SK-N-SH treated with all-trans-retinoic acid at 6 μM for 48 hours (cell line): ENCODE measurements around the gene ARHGAP22.

Source experiments
- ATAC-seq: fragments of 200-7000 bp; cut with Tn5 transposase; 3 replicates; pipeline ENCODE4 v1.9.1; 2020; ENCODE audit warnings: mild to moderate bottlenecking, moderate library complexity
- ARNTL ChIP-seq: fragments of 450-650 bp; formaldehyde crosslinking; IDR thresholded peaks from 2 replicates; pipeline ENCODE4 v1.5.0; 2020; ENCODE audit warnings: low read depth, mild to moderate bottlenecking, moderate library complexity, borderline replicate concordance
- BACH2 ChIP-seq: fragments of 250-450 bp; sonication (Bioruptor Pico); IDR thresholded peaks from 2 replicates; pipeline ENCODE4 v1.9.0; 2021; ENCODE audit warnings: mild to moderate bottlenecking, borderline replicate concordance
- CSDC2 ChIP-seq: fragments of 250-450 bp; sonication (Bioruptor Pico); IDR thresholded peaks from 2 replicates; pipeline ENCODE4 v1.5.0; 2020; ENCODE audit warnings: mild to moderate bottlenecking, moderate library complexity
- ESRRG ChIP-seq: fragments of 250-450 bp; sonication (Bioruptor Pico); IDR thresholded peaks from 2 replicates; pipeline ENCODE4 v1.6.1; 2021; ENCODE audit warnings: mild to moderate bottlenecking
- GLIS3 ChIP-seq: fragments of 250-450 bp; sonication (Bioruptor Pico); IDR thresholded peaks from 2 replicates; pipeline ENCODE4 v1.5.0; 2020; ENCODE audit warnings: mild to moderate bottlenecking, moderate library complexity
- ISL1 ChIP-seq: fragments of 250-450 bp; sonication (Bioruptor Pico); IDR thresholded peaks from 2 replicates; pipeline ENCODE4 v2.1.2; 2022; ENCODE audit warnings: mild to moderate bottlenecking, moderate library complexity
- OSR1 ChIP-seq: fragments of 250-450 bp; sonication (Bioruptor Pico); IDR thresholded peaks from 2 replicates; pipeline ENCODE4 v1.8.0; 2022; ENCODE audit warnings: moderate library complexity, mild to moderate bottlenecking, inconsistent platforms
- PPARA ChIP-seq: fragments of 250-450 bp; sonication (Bioruptor Pico); IDR thresholded peaks from 2 replicates; pipeline ENCODE4 v1.5.0; 2020; ENCODE audit warnings: mild to moderate bottlenecking, borderline replicate concordance
- RARB ChIP-seq: fragments of 250-450 bp; sonication (Bioruptor Pico); IDR thresholded peaks from 2 replicates; pipeline ENCODE4 v1.8.0; 2021; ENCODE audit warnings: mild to moderate bottlenecking, moderate library complexity
- SNAI2 ChIP-seq: fragments of 250-450 bp; sonication (Bioruptor Pico); IDR thresholded peaks from 2 replicates; pipeline ENCODE4 v1.5.0; 2020; ENCODE audit warnings: mild to moderate bottlenecking, moderate library complexity
- TCF4 ChIP-seq: fragments of 250-450 bp; sonication (Bioruptor Pico); IDR thresholded peaks from 2 replicates; pipeline ENCODE4 v1.8.0; 2021; ENCODE audit warnings: mild to moderate bottlenecking, moderate library complexity, borderline replicate concordance
- ZC3H10 ChIP-seq: fragments of 250-450 bp; sonication (Bioruptor Pico); IDR thresholded peaks from 2 replicates; pipeline ENCODE4 v1.5.1; 2021; ENCODE audit warnings: mild to moderate bottlenecking, moderate library complexity
- ZFP3 ChIP-seq: fragments of 250-450 bp; sonication (Bioruptor Pico); IDR thresholded peaks from 2 replicates; pipeline ENCODE4 v1.5.0; 2020; ENCODE audit warnings: mild to moderate bottlenecking, moderate library complexity
- ZFP30 ChIP-seq: fragments of 450-650 bp; formaldehyde crosslinking; IDR thresholded peaks from 2 replicates; pipeline ENCODE4 v1.5.0; 2022; ENCODE audit warnings: mild to moderate bottlenecking, moderate library complexity
- ZNF565 ChIP-seq: fragments of 450-650 bp; formaldehyde crosslinking; conservative IDR thresholded peaks from 2 replicates; pipeline ENCODE4 v1.5.0; 2020; ENCODE audit warnings: low read depth, mild to moderate bottlenecking, moderate library complexity
- ZNF70 ChIP-seq: fragments of 450-650 bp; formaldehyde crosslinking; IDR thresholded peaks from 2 replicates; pipeline ENCODE4 v1.5.0; 2020; ENCODE audit warnings: mild to moderate bottlenecking, moderate library complexity
- ZNF8 ChIP-seq: fragments of 450-650 bp; formaldehyde crosslinking; IDR thresholded peaks from 2 replicates; pipeline ENCODE4 v1.5.0; 2020; ENCODE audit warnings: mild to moderate bottlenecking, moderate library complexity
- TF ChIP-seq, protein P1 (sequence below): fragments of 250-450 bp; sonication (Bioruptor Pico); IDR thresholded peaks from 2 replicates; pipeline ENCODE4 v1.8.0; 2021; ENCODE audit warnings: low read depth, mild to moderate bottlenecking, moderate library complexity, borderline replicate concordance
- TF ChIP-seq, protein P2 (sequence below): fragments of 250-450 bp; sonication (Bioruptor Pico); IDR thresholded peaks from 2 replicates; pipeline ENCODE4 v1.5.0; 2020; ENCODE audit warnings: mild to moderate bottlenecking, moderate library complexity
- TF ChIP-seq, protein P3 (sequence below): fragments of 250-450 bp; sonication (Bioruptor Pico); IDR thresholded peaks from 2 replicates; pipeline ENCODE4 v1.5.1; 2021; ENCODE audit warnings: mild to moderate bottlenecking, moderate library complexity
- TF ChIP-seq, protein P4 (sequence below): fragments of 250-450 bp; sonication (Bioruptor Pico); IDR thresholded peaks from 2 replicates; pipeline ENCODE4 v1.8.0; 2020; ENCODE audit warnings: mild to moderate bottlenecking, moderate library complexity, borderline replicate concordance
- TF ChIP-seq, protein P5 (sequence below): fragments of 250-450 bp; sonication (Bioruptor Pico); IDR thresholded peaks from 2 replicates; pipeline ENCODE4 v1.5.1; 2020; ENCODE audit warnings: low read depth, mild to moderate bottlenecking, moderate library complexity

Gene ARHGAP22

DNA sequence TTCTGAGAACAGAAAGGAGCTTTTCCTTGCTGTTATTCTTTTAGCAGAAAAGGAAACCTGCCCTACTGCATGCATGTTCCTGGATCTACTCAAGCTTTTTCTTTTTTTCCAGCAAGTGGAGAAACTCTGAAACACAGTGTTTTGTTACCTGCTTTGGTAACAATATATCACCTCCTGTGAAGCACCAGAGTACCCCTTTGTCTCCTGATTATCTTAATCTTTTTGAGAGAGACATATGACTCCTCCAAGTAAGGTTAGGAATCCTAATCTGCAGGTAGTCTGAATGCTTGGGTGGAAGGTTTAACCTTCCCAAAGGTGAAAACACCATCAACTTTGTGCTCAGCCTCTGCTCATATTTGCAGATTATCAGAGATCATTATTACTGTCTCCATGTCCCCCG is 205.3 kb downstream of the ARHGAP22 start:
- no peak for TF ChIP-seq SNAI2
- TF ChIP-seq GLIS3 (CRISPR knock-in tag): no peak
- no peak for TF ChIP-seq ZNF8
- no peak for TF ChIP-seq ARNTL (CRISPR knock-in tag)
- no peak for TF ChIP-seq OSR1 (CRISPR knock-in tag)
- TF ChIP-seq RARB (CRISPR knock-in tag): no peak
- no peak for TF ChIP-seq ZFP30 (CRISPR knock-in tag)
- TF ChIP-seq CSDC2 (CRISPR knock-in tag): no peak
- peak; percentile 30 for ATAC-seq

DNA sequence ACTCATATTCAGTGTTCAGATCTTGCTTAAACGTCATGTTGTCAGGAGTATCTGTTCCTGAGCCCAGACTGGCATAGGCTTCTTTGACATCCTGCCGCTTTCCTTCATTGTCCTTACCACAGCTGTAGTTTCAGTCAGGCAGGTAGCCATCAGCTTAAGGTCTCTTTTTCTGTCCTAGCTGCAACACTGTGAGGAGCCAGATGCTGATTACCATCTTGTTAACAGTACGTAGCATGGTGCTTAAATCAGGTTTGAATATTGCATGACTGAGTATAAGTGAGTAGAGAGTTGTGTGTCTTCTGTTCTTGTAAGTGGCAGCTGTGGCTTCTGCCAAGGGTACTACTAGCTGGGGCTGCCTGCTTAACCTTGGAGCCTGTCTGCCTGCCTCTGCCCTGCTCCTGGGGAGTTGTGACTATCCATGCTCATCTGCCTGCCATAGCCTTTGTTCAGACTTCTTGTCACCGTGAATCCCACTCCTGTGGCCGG is 205.8 kb downstream of the ARHGAP22 start:
- TF ChIP-seq ARNTL (CRISPR knock-in tag): no peak
- TF ChIP-seq, protein P1, sequence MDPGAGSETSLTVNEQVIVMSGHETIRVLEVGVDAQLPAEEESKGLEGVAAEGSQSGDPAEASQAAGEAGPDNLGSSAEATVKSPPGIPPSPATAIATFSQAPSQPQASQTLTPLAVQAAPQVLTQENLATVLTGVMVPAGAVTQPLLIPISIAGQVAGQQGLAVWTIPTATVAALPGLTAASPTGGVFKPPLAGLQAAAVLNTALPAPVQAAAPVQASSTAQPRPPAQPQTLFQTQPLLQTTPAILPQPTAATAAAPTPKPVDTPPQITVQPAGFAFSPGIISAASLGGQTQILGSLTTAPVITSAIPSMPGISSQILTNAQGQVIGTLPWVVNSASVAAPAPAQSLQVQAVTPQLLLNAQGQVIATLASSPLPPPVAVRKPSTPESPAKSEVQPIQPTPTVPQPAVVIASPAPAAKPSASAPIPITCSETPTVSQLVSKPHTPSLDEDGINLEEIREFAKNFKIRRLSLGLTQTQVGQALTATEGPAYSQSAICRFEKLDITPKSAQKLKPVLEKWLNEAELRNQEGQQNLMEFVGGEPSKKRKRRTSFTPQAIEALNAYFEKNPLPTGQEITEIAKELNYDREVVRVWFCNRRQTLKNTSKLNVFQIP (CRISPR knock-in tag): no peak
- TF ChIP-seq, protein P2, sequence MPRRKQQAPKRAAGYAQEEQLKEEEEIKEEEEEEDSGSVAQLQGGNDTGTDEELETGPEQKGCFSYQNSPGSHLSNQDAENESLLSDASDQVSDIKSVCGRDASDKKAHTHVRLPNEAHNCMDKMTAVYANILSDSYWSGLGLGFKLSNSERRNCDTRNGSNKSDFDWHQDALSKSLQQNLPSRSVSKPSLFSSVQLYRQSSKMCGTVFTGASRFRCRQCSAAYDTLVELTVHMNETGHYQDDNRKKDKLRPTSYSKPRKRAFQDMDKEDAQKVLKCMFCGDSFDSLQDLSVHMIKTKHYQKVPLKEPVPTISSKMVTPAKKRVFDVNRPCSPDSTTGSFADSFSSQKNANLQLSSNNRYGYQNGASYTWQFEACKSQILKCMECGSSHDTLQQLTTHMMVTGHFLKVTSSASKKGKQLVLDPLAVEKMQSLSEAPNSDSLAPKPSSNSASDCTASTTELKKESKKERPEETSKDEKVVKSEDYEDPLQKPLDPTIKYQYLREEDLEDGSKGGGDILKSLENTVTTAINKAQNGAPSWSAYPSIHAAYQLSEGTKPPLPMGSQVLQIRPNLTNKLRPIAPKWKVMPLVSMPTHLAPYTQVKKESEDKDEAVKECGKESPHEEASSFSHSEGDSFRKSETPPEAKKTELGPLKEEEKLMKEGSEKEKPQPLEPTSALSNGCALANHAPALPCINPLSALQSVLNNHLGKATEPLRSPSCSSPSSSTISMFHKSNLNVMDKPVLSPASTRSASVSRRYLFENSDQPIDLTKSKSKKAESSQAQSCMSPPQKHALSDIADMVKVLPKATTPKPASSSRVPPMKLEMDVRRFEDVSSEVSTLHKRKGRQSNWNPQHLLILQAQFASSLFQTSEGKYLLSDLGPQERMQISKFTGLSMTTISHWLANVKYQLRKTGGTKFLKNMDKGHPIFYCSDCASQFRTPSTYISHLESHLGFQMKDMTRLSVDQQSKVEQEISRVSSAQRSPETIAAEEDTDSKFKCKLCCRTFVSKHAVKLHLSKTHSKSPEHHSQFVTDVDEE: no peak
- TF ChIP-seq, protein P3, sequence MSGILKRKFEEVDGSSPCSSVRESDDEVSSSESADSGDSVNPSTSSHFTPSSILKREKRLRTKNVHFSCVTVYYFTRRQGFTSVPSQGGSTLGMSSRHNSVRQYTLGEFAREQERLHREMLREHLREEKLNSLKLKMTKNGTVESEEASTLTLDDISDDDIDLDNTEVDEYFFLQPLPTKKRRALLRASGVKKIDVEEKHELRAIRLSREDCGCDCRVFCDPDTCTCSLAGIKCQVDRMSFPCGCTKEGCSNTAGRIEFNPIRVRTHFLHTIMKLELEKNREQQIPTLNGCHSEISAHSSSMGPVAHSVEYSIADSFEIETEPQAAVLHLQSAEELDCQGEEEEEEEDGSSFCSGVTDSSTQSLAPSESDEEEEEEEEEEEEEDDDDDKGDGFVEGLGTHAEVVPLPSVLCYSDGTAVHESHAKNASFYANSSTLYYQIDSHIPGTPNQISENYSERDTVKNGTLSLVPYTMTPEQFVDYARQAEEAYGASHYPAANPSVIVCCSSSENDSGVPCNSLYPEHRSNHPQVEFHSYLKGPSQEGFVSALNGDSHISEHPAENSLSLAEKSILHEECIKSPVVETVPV (CRISPR knock-in tag): no peak
- no peak for TF ChIP-seq RARB (CRISPR knock-in tag)
- TF ChIP-seq, protein P4, sequence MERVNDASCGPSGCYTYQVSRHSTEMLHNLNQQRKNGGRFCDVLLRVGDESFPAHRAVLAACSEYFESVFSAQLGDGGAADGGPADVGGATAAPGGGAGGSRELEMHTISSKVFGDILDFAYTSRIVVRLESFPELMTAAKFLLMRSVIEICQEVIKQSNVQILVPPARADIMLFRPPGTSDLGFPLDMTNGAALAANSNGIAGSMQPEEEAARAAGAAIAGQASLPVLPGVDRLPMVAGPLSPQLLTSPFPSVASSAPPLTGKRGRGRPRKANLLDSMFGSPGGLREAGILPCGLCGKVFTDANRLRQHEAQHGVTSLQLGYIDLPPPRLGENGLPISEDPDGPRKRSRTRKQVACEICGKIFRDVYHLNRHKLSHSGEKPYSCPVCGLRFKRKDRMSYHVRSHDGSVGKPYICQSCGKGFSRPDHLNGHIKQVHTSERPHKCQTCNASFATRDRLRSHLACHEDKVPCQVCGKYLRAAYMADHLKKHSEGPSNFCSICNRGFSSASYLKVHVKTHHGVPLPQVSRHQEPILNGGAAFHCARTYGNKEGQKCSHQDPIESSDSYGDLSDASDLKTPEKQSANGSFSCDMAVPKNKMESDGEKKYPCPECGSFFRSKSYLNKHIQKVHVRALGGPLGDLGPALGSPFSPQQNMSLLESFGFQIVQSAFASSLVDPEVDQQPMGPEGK (CRISPR knock-in tag): no peak
- TF ChIP-seq ZC3H10 (CRISPR knock-in tag): no peak
- TF ChIP-seq SNAI2: no peak
- TF ChIP-seq ZFP30 (CRISPR knock-in tag): no peak
- TF ChIP-seq ESRRG (CRISPR knock-in tag): no peak
- no peak for TF ChIP-seq ZFP3
- no peak for TF ChIP-seq PPARA (CRISPR knock-in tag)
- TF ChIP-seq BACH2: no peak
- TF ChIP-seq OSR1 (CRISPR knock-in tag): no peak
- TF ChIP-seq, protein P5, sequence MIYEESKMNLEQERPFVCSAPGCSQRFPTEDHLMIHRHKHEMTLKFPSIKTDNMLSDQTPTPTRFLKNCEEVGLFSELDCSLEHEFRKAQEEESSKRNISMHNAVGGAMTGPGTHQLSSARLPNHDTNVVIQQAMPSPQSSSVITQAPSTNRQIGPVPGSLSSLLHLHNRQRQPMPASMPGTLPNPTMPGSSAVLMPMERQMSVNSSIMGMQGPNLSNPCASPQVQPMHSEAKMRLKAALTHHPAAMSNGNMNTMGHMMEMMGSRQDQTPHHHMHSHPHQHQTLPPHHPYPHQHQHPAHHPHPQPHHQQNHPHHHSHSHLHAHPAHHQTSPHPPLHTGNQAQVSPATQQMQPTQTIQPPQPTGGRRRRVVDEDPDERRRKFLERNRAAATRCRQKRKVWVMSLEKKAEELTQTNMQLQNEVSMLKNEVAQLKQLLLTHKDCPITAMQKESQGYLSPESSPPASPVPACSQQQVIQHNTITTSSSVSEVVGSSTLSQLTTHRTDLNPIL: no peak
- no peak for TF ChIP-seq ZNF565 (CRISPR knock-in tag)
- TF ChIP-seq ISL1 (CRISPR knock-in tag): no peak
- TF ChIP-seq ZNF70 (CRISPR knock-in tag): no peak
- no peak for TF ChIP-seq GLIS3 (CRISPR knock-in tag)
- ATAC-seq: peak; percentile 61

DNA sequence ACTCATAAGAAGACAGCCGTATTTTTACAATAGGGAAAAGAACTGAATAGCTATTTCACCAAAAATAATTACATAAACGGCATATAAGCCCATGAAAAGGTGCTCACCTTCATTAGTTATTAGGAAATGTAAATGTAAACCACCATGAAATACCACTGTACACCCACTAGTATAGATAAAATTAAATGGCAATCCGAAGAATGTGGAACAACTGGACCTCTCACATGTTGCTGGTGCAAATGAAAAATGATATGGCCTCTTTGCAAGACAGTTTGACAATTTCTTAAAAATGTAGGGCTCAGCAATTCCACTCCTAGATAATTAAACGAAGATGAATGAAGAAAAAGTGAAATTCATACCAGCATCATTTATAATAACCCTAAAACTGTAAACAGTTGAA is 206.6 kb downstream of the ARHGAP22 start:
- no peak for ATAC-seq
- TF ChIP-seq ESRRG (CRISPR knock-in tag): no peak
- TF ChIP-seq ZNF70 (CRISPR knock-in tag): no peak
- TF ChIP-seq SNAI2: no peak
- TF ChIP-seq, protein P3 (CRISPR knock-in tag): no peak
- TF ChIP-seq CSDC2 (CRISPR knock-in tag): no peak
- TF ChIP-seq, protein P4 (CRISPR knock-in tag): no peak
- TF ChIP-seq TCF4 (CRISPR knock-in tag): no peak
- no peak for TF ChIP-seq ZNF8
- TF ChIP-seq, protein P2: no peak
- no peak for TF ChIP-seq GLIS3 (CRISPR knock-in tag)
